Stimulated activated CD8-positive, alpha-beta memory T cell treated with anti-CD3 and anti-CD28 coated beads, Interleukin-4, amount 100 ng/mL, for 4 hours (primary cell): ENCODE data around the gene RNU5B-1.
A peak's percentile ranks its signal among the peaks of the same experiment; 100 is the strongest.

Experiments
- DNase-seq, 2 donors: peaks; one replicate each; pipeline ENCODE4 v3.0.0-alpha.2; 2020; ENCODE audit warnings: low read depth in 2 of 2, low spot score in 1 of 2

The RNU5B-1 gene

GRCh38 chr15:65287520-65287855 lies 17.0 kb upstream of the RNU5B-1 start:
- DNase-seq, result no peak

- no peak for DNase-seq
These were observed 15.1 kb upstream of the RNU5B-1 start for GRCh38 chr15:65289261-65289854.

GRCh38 chr15:65290228-65290627 lies 14.2 kb upstream of the RNU5B-1 start:
- DNase-seq, result no peak

- DNase-seq, result no peak
These were observed 11.4 kb upstream of the RNU5B-1 start for GRCh38 chr15:65292938-65293518.

- no peak for DNase-seq
These were observed 5.7 kb upstream of the RNU5B-1 start for GRCh38 chr15:65298731-65299130.

- DNase-seq, result no peak
These were observed 3.5 kb upstream of the RNU5B-1 start for GRCh38 chr15:65300924-65301441.

GRCh38 chr15:65302061-65302460 lies 2.4 kb upstream of the RNU5B-1 start:
- DNase-seq, result no peak

GRCh38 chr15:65303687-65304380 lies 643 bp upstream of the RNU5B-1 start:
- no peak for DNase-seq

GRCh38 chr15:65305150-65305758 lies 777 bp downstream of the RNU5B-1 start:
- no peak for DNase-seq

- no peak for DNase-seq
These were observed 1.3 kb downstream of the RNU5B-1 start for GRCh38 chr15:65305776-65306175.

GRCh38 chr15:65306551-65306950 lies 2.1 kb downstream of the RNU5B-1 start:
- no peak for DNase-seq

- no peak for DNase-seq
These were observed 3.5 kb downstream of the RNU5B-1 start for GRCh38 chr15:65307978-65308377.

GRCh38 chr15:65309882-65310418 lies 5.5 kb downstream of the RNU5B-1 start:
- no peak for DNase-seq

GRCh38 chr15:65310431-65311137 lies 6.1 kb downstream of the RNU5B-1 start:
- no peak for DNase-seq

- DNase-seq, result no peak
These were observed 7.3 kb downstream of the RNU5B-1 start for GRCh38 chr15:65311760-65312159.

GRCh38 chr15:65312400-65312916 lies 8.0 kb downstream of the RNU5B-1 start:
- DNase-seq, result no peak

GRCh38 chr15:65318870-65319356 lies 14.4 kb downstream of the RNU5B-1 start:
- peak; percentile 47 to 50 for DNase-seq

- no peak for DNase-seq
These were observed 18.6 kb downstream of the RNU5B-1 start for GRCh38 chr15:65323071-65323511.

- DNase-seq, result no peak
These were observed 21.6 kb downstream of the RNU5B-1 start for GRCh38 chr15:65326117-65326526.

- no peak for DNase-seq
These were observed 22.3 kb downstream of the RNU5B-1 start for GRCh38 chr15:65326818-65327217.
